Upper lobe of left lung (tissue), 6 donors: ENCODE measurements around the gene PSMD5. TPM values are rescaled to one million over a fixed set of nuclear protein-coding genes. Genes with fewer than 3 reads are reported as not detected.

Experiments
- ATAC-seq, 2 donors: fragments of 200-7000 bp; cut with Tn5 transposase; one replicate each; pipeline ENCODE4 v1.9.1; 2022; ENCODE audit warnings: mild to moderate bottlenecking in 2 of 2, moderate library complexity in 2 of 2; ENCODE audit not compliant: low FRiP score in 2 of 2
- DNase-seq, 2 donors: peaks; one replicate each; pipeline ENCODE4 v3.0.0-alpha.2; 2019 to 2020
- H3K27ac ChIP-seq, 4 donors: fragments of 200-600 bp; sonication (generic); one replicate each; pipeline ENCODE4 v1.5.1; 2016 to 2019
- H3K27me3 ChIP-seq, 4 donors: fragments of 200-600 bp; sonication (generic); one replicate each; pipeline ENCODE4 v1.5.1; 2017 to 2019
- H3K36me3 ChIP-seq, 4 donors: fragments of 200-600 bp; sonication (generic); one replicate each; pipeline ENCODE4 v1.5.1; 2016 to 2019
- H3K4me1 ChIP-seq, 4 donors: fragments of 200-600 bp; sonication (generic); one replicate each; pipeline ENCODE4 v1.5.1; 2018 to 2019
- H3K4me3 ChIP-seq, 4 donors: fragments of 200-600 bp; sonication (generic); one replicate each; pipeline ENCODE4 v1.5.1; 2017 to 2019; ENCODE audit warnings: mild to moderate bottlenecking in 2 of 4, moderate library complexity in 1 of 4
- H3K9me3 ChIP-seq, 4 donors: fragments of 200-600 bp; sonication (generic); one replicate each; pipeline ENCODE4 v1.5.1; 2018 to 2019
- CTCF ChIP-seq, 6 experiments: fragments of 450-650 bp in 4 of 6; fragments of 200-600 bp in 2 of 6; sonication (generic) in 2 of 6; IDR thresholded peaks; one replicate each; pipeline ENCODE4 v1.5.1; 2016 to 2019; ENCODE audit warnings: antibody characterized with exemption in 6 of 6
- EP300 ChIP-seq, 4 donors: sonication (generic); formaldehyde crosslinking; IDR thresholded peaks; one replicate each; pipeline ENCODE4 v1.5.1; 2017; ENCODE audit warnings: antibody characterized with exemption in 4 of 4, control low read depth in 2 of 4
- POLR2A ChIP-seq, 4 donors: fragments of 450-650 bp; IDR thresholded peaks; one replicate each; pipeline ENCODE4 v1.5.1; 2016 to 2017; ENCODE audit warnings: antibody characterized with exemption in 4 of 4, mild to moderate bottlenecking in 2 of 4
- POLR2AphosphoS5 ChIP-seq, 2 donors: sonication (generic); formaldehyde crosslinking; IDR thresholded peaks; one replicate each; pipeline ENCODE4 v1.5.1; 2017; ENCODE audit warnings: antibody characterized with exemption in 2 of 2
- WGBS, 2 donors: methylation state at CpG; one replicate each; pipeline ENCODE4 v1.1.5; 2017 to 2018; 5-methylcytosine and 5-hydroxymethylcytosine counted together
- total RNA-seq, 6 donors: library from RNA; depleted of rRNA in 4 of 6; stranded (reverse); fragments of >200 nt in 4 of 6; gene quantifications; one replicate each; pipeline versions ENCODE4 v1.1.0 to v1.2.1, GENCODE V29; 2016 to 2021
- donor health status: DM: no; HTN: no; CAD: no; lungs with moderate emphysema.
- donor health status: DM: no; HTN: yes; CAD: no; lungs with severe emphysema.

PSMD5 gene
- total RNA-seq, 6 donors from 2014 or later, result 11.4 to 56.8 (median 40.1) TPM

- 78 to 82% methylated on average over 4 of the region's 4 CpGs for WGBS, 2 donors
- Histone ChIP-seq H3K27me3 (no peaks in the 10 kb centered on the region), H3K4me1 (peaks cover 0 to 14% (median 4%) of the 10 kb centered on the region in 4 donors), H3K4me3 (no peak overlapping the region), H3K27ac (no peak overlapping the region), H3K36me3 (peaks cover 7 to 99% (median 60%) of the 10 kb centered on the region in 4 donors), H3K9me3 (no peaks in the 10 kb centered on the region)
- TF ChIP-seq POLR2A (IDR thresholded peaks at IDR 0.05) (no peak), EP300 (IDR thresholded peaks at IDR 0.05) (no peak), CTCF (IDR thresholded peaks at IDR 0.05) (no peak), POLR2AphosphoS5 (IDR thresholded peaks at IDR 0.05) (no peak)
- no peak for DNase-seq
- ATAC-seq, result no peak
Measured at GRCh38 chr9:120770931-120771330, 71.8 kb downstream of the PSMD5 start.

- no peak overlapping the region for H3K4me3 ChIP-seq
- H3K27ac ChIP-seq, result no peak overlapping the region
- H3K9me3 ChIP-seq, result no peaks in the 10 kb centered on the region
- 82 to 95% methylated on average over 1 of the region's 1 CpG for WGBS, 2 donors
- H3K27me3 ChIP-seq, result no peaks in the 10 kb centered on the region
- H3K36me3 ChIP-seq, result peaks cover 10 to 96% (median 69%) of the 10 kb centered on the region in 4 donors
- ATAC-seq (no peak), DNase-seq (no peak)
- peaks cover 0 to 14% (median 4%) of the 10 kb centered on the region in 4 donors for H3K4me1 ChIP-seq
- TF ChIP-seq EP300 (IDR thresholded peaks at IDR 0.05) (no peak), POLR2A (IDR thresholded peaks at IDR 0.05) (no peak), POLR2AphosphoS5 (IDR thresholded peaks at IDR 0.05) (no peak)
Measured at GRCh38 chr9:120768886-120769285, 73.8 kb downstream of the PSMD5 start.

GRCh38 chr9:120768247-120768646 is 74.5 kb downstream of the PSMD5 start:
- Histone ChIP-seq H3K9me3 (no peaks in the 10 kb centered on the region), H3K36me3 (peaks cover 12 to 96% (median 69%) of the 10 kb centered on the region in 4 donors), H3K27ac (no peak overlapping the region), H3K4me3 (no peak overlapping the region), H3K27me3 (no peaks in the 10 kb centered on the region), H3K4me1 (peaks cover 0 to 14% (median 4%) of the 10 kb centered on the region in 4 donors)
- DNase-seq, result no peak
- 88 to 91% methylated on average over 4 of the region's 4 CpGs for WGBS, 2 donors
- TF ChIP-seq CTCF (IDR thresholded peaks at IDR 0.05) (no peak), EP300 (IDR thresholded peaks at IDR 0.05) (no peak), POLR2AphosphoS5 (IDR thresholded peaks at IDR 0.05) (no peak), POLR2A (IDR thresholded peaks at IDR 0.05) (no peak)
- no peak for ATAC-seq

- Histone ChIP-seq H3K4me3 (no peak overlapping the region), H3K4me1 (peaks cover 0 to 14% (median 4%) of the 10 kb centered on the region in 4 donors), H3K27ac (no peak overlapping the region), H3K9me3 (no peaks in the 10 kb centered on the region), H3K27me3 (no peaks in the 10 kb centered on the region), H3K36me3 (peaks cover 12 to 96% (median 68%) of the 10 kb centered on the region in 4 donors)
- TF ChIP-seq CTCF (IDR thresholded peaks at IDR 0.05) (no peak), POLR2A (IDR thresholded peaks at IDR 0.05) (no peak), EP300 (IDR thresholded peaks at IDR 0.05) (no peak), POLR2AphosphoS5 (IDR thresholded peaks at IDR 0.05) (no peak)
- WGBS, 2 donors, result 70 to 74% methylated on average over 3 of the region's 3 CpGs
- ATAC-seq (no peak), DNase-seq (no peak)
Measured at GRCh38 chr9:120767451-120767850, 75.3 kb downstream of the PSMD5 start.

Other genes starting within 250 kb of the PSMD5 start
- gene MEGF9, start 128.5 kb downstream of the PSMD5 start, total RNA-seq, result 100 to 1,000 TPM in 1 of 6 donors, 10 to 100 TPM in 5; 30.4 to 130 (median 71.0) TPM
- 100 to 1,000 TPM in 1 of 6 donors, 10 to 100 TPM in 5; 42.2 to 149 (median 79.7) TPM for gene FBXW2, start 49.5 kb downstream of the PSMD5 start, total RNA-seq
- 10 to 100 TPM in 5 of 6 donors, 1 to 10 TPM in 1; 8.0 to 42.4 (median 19.2) TPM for gene PHF19, start 34.3 kb upstream of the PSMD5 start, total RNA-seq
- gene TRAF1, start 83.9 kb upstream of the PSMD5 start, total RNA-seq, result 10 to 100 TPM in 2 of 6 donors, 1 to 10 TPM in 4; 2.9 to 29.3 (median 6.6) TPM
- 10 to 100 TPM in 5 of 6 donors, 1 to 10 TPM in 1; 7.1 to 18.9 (median 16.8) TPM for gene C5, start 207.4 kb upstream of the PSMD5 start, total RNA-seq
- 10 to 100 TPM; 16.1 to 52.4 (median 20.4) TPM for gene CNTRL, start 232.0 kb upstream of the PSMD5 start, total RNA-seq